ENCODE measurements around the gene PIGZ. TPM values are rescaled to one million over a fixed set of nuclear protein-coding genes. Genes with fewer than 3 reads are reported as not detected.

PIGZ gene
- total and polyA plus RNA-seq, 8 donors, result 1.2 to 125 (median 5.4) TPM

- no peak for DNase-seq
- TF ChIP-seq POLR2AphosphoS5 (IDR thresholded peaks at IDR 0.05) (no peak), CTCF (IDR thresholded peaks at IDR 0.05) (no peak), POLR2A (IDR thresholded peaks at IDR 0.05) (no peak), EP300 (IDR thresholded peaks at IDR 0.05) (no peak)
- Histone ChIP-seq H3K4me3 (no peak overlapping the region), H3K4me1 (peaks cover 4 to 19% (median 18%) of the 10 kb centered on the region in 4 donors), H3K9me3 (no peaks in the 10 kb centered on the region), H3K36me3 (no peaks in the 10 kb centered on the region), H3K27ac (no peak overlapping the region), H3K27me3 (no peaks in the 10 kb centered on the region)
- 89 to 93% (median 89%) methylated on average over 5 of the region's 5 CpGs for WGBS, 5 donors
- intact Hi-C loops (cut with DNase I; ENCODE audit: low total_unique reads), result loop anchor here (10.0 kb wide), 1 partner anchor 185 kb away; no protein-coding TSS in a partner anchor
These were observed 31.6 kb upstream of the PIGZ start for GRCh38 chr3:197000211-197000610.

GRCh38 chr3:196998966-196999760 is 30.5 kb upstream of the PIGZ start:
- no peaks in the 10 kb centered on the region for H3K27me3 ChIP-seq
- no peaks in the 10 kb centered on the region for H3K36me3 ChIP-seq
- H3K4me3 ChIP-seq, result no peak overlapping the region
- no peak for DNase-seq
- TF ChIP-seq POLR2A (IDR thresholded peaks at IDR 0.05), result no peak
- no peak for TF ChIP-seq CTCF (IDR thresholded peaks at IDR 0.05)
- TF ChIP-seq EP300 (IDR thresholded peaks at IDR 0.05), result no peak
- no peak for TF ChIP-seq POLR2AphosphoS5 (IDR thresholded peaks at IDR 0.05)
- peaks cover 4 to 18% (median 17%) of the 10 kb centered on the region in 4 donors for H3K4me1 ChIP-seq
- no peaks in the 10 kb centered on the region for H3K9me3 ChIP-seq
- intact Hi-C loops (cut with DNase I; ENCODE audit: low total_unique reads), result no loop called here
- WGBS, 5 donors, result 87 to 97% (median 91%) methylated on average over 19 to 21 of the region's 21 CpGs
- H3K27ac ChIP-seq, result no peak overlapping the region

GRCh38 chr3:196997311-196997710 is 28.7 kb upstream of the PIGZ start:
- DNase-seq, result no peak
- TF ChIP-seq POLR2A (IDR thresholded peaks at IDR 0.05), result no peak
- no peak for TF ChIP-seq EP300 (IDR thresholded peaks at IDR 0.05)
- no peak for TF ChIP-seq POLR2AphosphoS5 (IDR thresholded peaks at IDR 0.05)
- TF ChIP-seq CTCF (IDR thresholded peaks at IDR 0.05), result no peak
- H3K36me3 ChIP-seq, result no peaks in the 10 kb centered on the region

GRCh38 chr3:196996454-196997265 is 28.0 kb upstream of the PIGZ start:
- Histone ChIP-seq H3K9me3 (no peaks in the 10 kb centered on the region), H3K27me3 (no peaks in the 10 kb centered on the region), H3K4me3 (no peak overlapping the region), H3K27ac (no peak overlapping the region), H3K4me1 (no peaks in the 10 kb centered on the region), H3K36me3 (no peaks in the 10 kb centered on the region)
- intact Hi-C loops (cut with DNase I; ENCODE audit: low total_unique reads), result no loop called here
- TF ChIP-seq POLR2AphosphoS5 (IDR thresholded peaks at IDR 0.05) (no peak), EP300 (IDR thresholded peaks at IDR 0.05) (no peak), CTCF (IDR thresholded peaks at IDR 0.05) (no peak), POLR2A (IDR thresholded peaks at IDR 0.05) (no peak)
- DNase-seq, result no peak
- 75 to 79% (median 77%) methylated on average over 17 of the region's 17 CpGs for WGBS, 5 donors

More at GRCh38 chr3:196997311-196997710, 28.7 kb upstream of the PIGZ start:
- WGBS, 5 donors, result 91 to 96% (median 93%) methylated on average over 9 to 15 of the region's 15 CpGs
- Histone ChIP-seq H3K27me3 (no peaks in the 10 kb centered on the region), H3K4me3 (no peak overlapping the region), H3K4me1 (peaks cover 0 to 6% (median 5%) of the 10 kb centered on the region in 4 donors), H3K9me3 (no peaks in the 10 kb centered on the region), H3K27ac (no peak overlapping the region)
- intact Hi-C loops (cut with DNase I; ENCODE audit: low total_unique reads), result no loop called here
